Measurements from ENCODE around the gene RTF2. TPM values are rescaled to one million over a fixed set of nuclear protein-coding genes. Genes with fewer than 3 reads are reported as not detected.

Gene RTF2
- total and polyA plus RNA-seq, 2 of the 4 experiments (the other 2 are of a cell fraction) = 102 to 109 TPM

DNA sequence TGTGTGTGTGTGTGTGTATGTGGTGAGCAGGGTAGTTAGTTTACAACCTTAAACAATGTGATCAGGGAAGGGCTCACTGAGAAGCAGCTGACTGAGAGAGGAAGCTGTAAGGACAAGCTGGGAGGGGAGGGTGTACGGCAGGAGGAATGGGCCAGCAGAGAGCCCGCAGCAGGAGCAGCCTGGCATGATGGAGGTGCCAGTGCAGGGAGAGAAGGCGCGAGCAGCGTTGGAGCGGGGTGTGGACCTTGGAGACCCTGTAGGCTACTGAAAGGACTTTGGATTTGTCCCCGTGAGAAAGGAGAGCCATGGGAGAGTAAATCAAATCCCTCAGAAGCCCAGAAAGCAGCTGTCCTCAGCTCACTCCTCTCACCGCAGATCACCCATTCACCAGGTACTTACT, 83.1 kb downstream of the RTF2 start:
- Histone ChIP-seq H4K20me1 (ENCODE audit: insufficient read depth, low read length) (no peaks in the 10 kb centered on the region), H3K56ac (ENCODE audit: extremely low read depth, insufficient read depth, low read length) (no peak overlapping the region), H3K79me1 (ENCODE audit: low read depth in 1 of 2, low read length in 2 of 2) (no peaks in the 10 kb centered on the region), H3K4me1 (ENCODE audit: control insufficient read depth, insufficient read depth, low read length) (no peaks in the 10 kb centered on the region), H3K36me3 (ENCODE audit: control insufficient read depth, insufficient read depth, low read length) (no peaks in the 10 kb centered on the region), H3K4me3 (ENCODE audit: insufficient read depth, low read depth, low read length) (no peak overlapping the region), H3K9me3 (ENCODE audit: control insufficient read depth, insufficient read depth, low read length) (no peaks in the 10 kb centered on the region), H2AFZ (replicated peaks; ENCODE audit: low read length, poor library complexity) (peak overlapping the region; percentile 2), H3K27ac (ENCODE audit: insufficient read depth, low read length) (no peak overlapping the region), H4K5ac (ENCODE audit: low read depth, low read length) (no peak overlapping the region), H3K4me2 (ENCODE audit: low read depth, low read length) (no peak overlapping the region), H2BK5ac (ENCODE audit: low read depth, low read length, poor library complexity, severe bottlenecking) (no peak overlapping the region), H2BK120ac (ENCODE audit: low read depth, low read length) (no peak overlapping the region), H2AK5ac (ENCODE audit: low read depth, low read length) (peak overlapping the region; percentile 44; the same call in 1 of the 2 replicates), H2BK15ac (ENCODE audit: low read depth, low read length) (no peak overlapping the region), H2AK9ac (replicated peaks; ENCODE audit: low read depth, low read length, poor library complexity) (no peak overlapping the region), H2BK20ac (ENCODE audit: low read depth, low read length) (no peak overlapping the region), H3K23ac (ENCODE audit: low read depth, low read length) (no peak overlapping the region), H3K18ac (ENCODE audit: low read depth, low read length) (no peak overlapping the region), H4K91ac (ENCODE audit: insufficient read depth, low read depth, low read length) (no peak overlapping the region), H3K27me3 (ENCODE audit: control insufficient read depth, insufficient read depth, low read length) (peaks cover 1% of the 10 kb centered on the region), H3K9ac (ENCODE audit: low read depth, low read length) (no peak overlapping the region), H3K14ac (replicated peaks; ENCODE audit: low read depth, low read length) (no peak overlapping the region), H3K9me1 (ENCODE audit: insufficient read depth, low read length) (no peaks in the 10 kb centered on the region), H3K4ac (ENCODE audit: low read depth, low read length) (no peak overlapping the region; the same call in 1 of the 2 replicates), H4K8ac (ENCODE audit: low read depth in 2 of 2, low read length in 2 of 2) (no peak overlapping the region)
- TF ChIP-seq RAD21 (IDR thresholded peaks at IDR 0.05; ENCODE audit: low read length) (no peak), NFE2L2 (IDR thresholded peaks at IDR 0.05; ENCODE audit: low read depth, low read length) (no peak), RCOR1 (IDR thresholded peaks at IDR 0.05; ENCODE audit: insufficient replicate concordance, low read length) (no peak), MAFK (IDR thresholded peaks at IDR 0.05; ENCODE audit: low read depth, low read length) (no peak), CHD1 (IDR thresholded peaks at IDR 0.05; ENCODE audit: low read depth, low read length) (no peak), RFX5 (IDR thresholded peaks at IDR 0.05; ENCODE audit: low read depth, low read length) (no peak), ELK1 (IDR thresholded peaks at IDR 0.05; ENCODE audit: borderline replicate concordance, low read depth, low read length) (no peak)
- TF ChIP-seq, protein P1, sequence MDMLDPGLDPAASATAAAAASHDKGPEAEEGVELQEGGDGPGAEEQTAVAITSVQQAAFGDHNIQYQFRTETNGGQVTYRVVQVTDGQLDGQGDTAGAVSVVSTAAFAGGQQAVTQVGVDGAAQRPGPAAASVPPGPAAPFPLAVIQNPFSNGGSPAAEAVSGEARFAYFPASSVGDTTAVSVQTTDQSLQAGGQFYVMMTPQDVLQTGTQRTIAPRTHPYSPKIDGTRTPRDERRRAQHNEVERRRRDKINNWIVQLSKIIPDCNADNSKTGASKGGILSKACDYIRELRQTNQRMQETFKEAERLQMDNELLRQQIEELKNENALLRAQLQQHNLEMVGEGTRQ (IDR thresholded peaks at IDR 0.05; ENCODE audit: low read depth, low read length) = no peak
- TF ChIP-seq, protein P2, sequence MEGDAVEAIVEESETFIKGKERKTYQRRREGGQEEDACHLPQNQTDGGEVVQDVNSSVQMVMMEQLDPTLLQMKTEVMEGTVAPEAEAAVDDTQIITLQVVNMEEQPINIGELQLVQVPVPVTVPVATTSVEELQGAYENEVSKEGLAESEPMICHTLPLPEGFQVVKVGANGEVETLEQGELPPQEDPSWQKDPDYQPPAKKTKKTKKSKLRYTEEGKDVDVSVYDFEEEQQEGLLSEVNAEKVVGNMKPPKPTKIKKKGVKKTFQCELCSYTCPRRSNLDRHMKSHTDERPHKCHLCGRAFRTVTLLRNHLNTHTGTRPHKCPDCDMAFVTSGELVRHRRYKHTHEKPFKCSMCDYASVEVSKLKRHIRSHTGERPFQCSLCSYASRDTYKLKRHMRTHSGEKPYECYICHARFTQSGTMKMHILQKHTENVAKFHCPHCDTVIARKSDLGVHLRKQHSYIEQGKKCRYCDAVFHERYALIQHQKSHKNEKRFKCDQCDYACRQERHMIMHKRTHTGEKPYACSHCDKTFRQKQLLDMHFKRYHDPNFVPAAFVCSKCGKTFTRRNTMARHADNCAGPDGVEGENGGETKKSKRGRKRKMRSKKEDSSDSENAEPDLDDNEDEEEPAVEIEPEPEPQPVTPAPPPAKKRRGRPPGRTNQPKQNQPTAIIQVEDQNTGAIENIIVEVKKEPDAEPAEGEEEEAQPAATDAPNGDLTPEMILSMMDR (conservative IDR thresholded peaks at IDR 0.05; ENCODE audit: low read depth, low read length) = no peak
- in situ Hi-C loops (cut with MboI; ENCODE audit: low sequenced_read_pairs) (loop anchor here (5.0 kb wide), 2 partner anchors 426 to 796 kb away; no protein-coding TSS in a partner anchor), intact Hi-C loops (cut with micrococcal nuclease) (no loop called here), dilution Hi-C loops (cut with HindIII; ENCODE audit: low sequenced_read_pairs, unreplicated experiment) (no loop called here)
- ChIA-PET POLR2A (ENCODE audit: unreplicated experiment) (no interaction called here), CTCF (interaction anchor here (0.5 to 2.4 kb wide), 5 partner anchors 21 to 1069 kb away, joined by 3 to 16 read pairs (median 7); no protein-coding TSS in a partner anchor)
- ATAC-seq (ENCODE audit: low read depth) = no peak
- 60% methylated on average over 1 of the region's 8 CpGs; no CpG with 5 or more reads in 1 of the 2 experiments for WGBS, 2 experiments (ENCODE audit: extremely low coverage in 2 of 2, insufficient read length in 1 of 2)
- no peak for DNase-seq
- no TSS peak for BruUV-seq (replicated peaks)
